Activated CD8-positive, alpha-beta T cell treated with anti-CD3 and anti-CD28 coated beads, Interleukin-2, amount 10 ng/mL, durations not matched to agents 7 days and 5 days (primary cell): ENCODE measurements around the gene SMYD3. TPM values are rescaled to one million over a fixed set of nuclear protein-coding genes. Genes with fewer than 3 reads are reported as not detected.

Experiments used
- ATAC-seq: fragments of 150-1000 bp; cut with Tn5 transposase; one replicate; pipeline ENCODE4 v1.10.0; 2021; ENCODE audit warnings: moderate library complexity
- CTCF ChIA-PET: fragments of 350-600 bp; sonication (Branson Sonifier 250); formaldehyde crosslinking; loops from one replicate; lab custom pipeline; 2021; ENCODE audit warnings: antibody characterized with exemption; lab: Charles Lee
- POLR2A ChIA-PET: fragments of 350-600 bp; sonication (Branson Sonifier 250); formaldehyde crosslinking; loops from one replicate; lab custom pipeline; 2021; ENCODE audit warnings: antibody characterized with exemption; lab: Charles Lee
- DNase-seq: peaks from one replicate; pipeline ENCODE4 v3.0.0-alpha.2; 2020
- H3K27ac Mint-ChIP-seq: one replicate; pipeline ENCODE4 v1.8.0; 2021; ENCODE audit warnings: mild to moderate bottlenecking, mixed read lengths
- H3K27me3 Mint-ChIP-seq: one replicate; pipeline ENCODE4 v1.8.0; 2021; ENCODE audit warnings: low read depth, mixed read lengths
- H3K36me3 Mint-ChIP-seq: one replicate; pipeline ENCODE4 v1.8.0; 2021; ENCODE audit warnings: low read depth, mixed read lengths
- H3K4me1 Mint-ChIP-seq: one replicate; pipeline ENCODE4 v1.8.0; 2021; ENCODE audit warnings: low read depth, mixed read lengths
- H3K4me3 Mint-ChIP-seq: one replicate; pipeline ENCODE4 v1.8.0; 2021; ENCODE audit warnings: mild to moderate bottlenecking, mixed read lengths
- H3K9me3 Mint-ChIP-seq: one replicate; pipeline ENCODE4 v1.8.0; 2022; ENCODE audit warnings: mixed read lengths; ENCODE audit not compliant: insufficient read depth
- total RNA-seq, 2 experiments: library from RNA; stranded (reverse); gene quantifications; one replicate each; pipeline ENCODE4 v1.2.3, GENCODE V29; 2021

Gene SMYD3
- total RNA-seq, 2 experiments from 2014 or later, result 22.7 to 23.2 TPM

DNA sequence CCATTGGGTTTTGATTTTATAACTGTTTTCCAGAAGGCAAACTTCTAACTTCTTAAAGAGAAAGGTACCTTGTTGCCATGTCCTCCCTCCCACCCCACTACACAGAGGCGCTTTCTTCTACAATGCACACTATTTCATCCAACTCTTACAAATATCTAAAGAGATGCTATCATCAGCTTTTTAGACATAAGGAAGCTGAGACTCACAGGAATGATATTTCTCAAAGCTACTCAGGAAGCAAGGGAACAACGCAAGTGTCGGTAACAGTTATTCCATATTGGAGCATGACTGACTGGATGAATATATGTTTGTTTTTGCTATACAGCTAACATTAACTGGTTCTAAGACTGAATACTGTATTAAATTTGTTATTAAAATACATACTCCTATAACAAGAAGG lies 318.0 kb downstream of the SMYD3 start:
- POLR2A ChIA-PET, result no interaction called here
- Mint-ChIP-seq H3K27me3 (no peaks in the 10 kb centered on the region), H3K36me3 (peaks cover 4% of the 10 kb centered on the region), H3K27ac (no peak overlapping the region), H3K4me1 (no peaks in the 10 kb centered on the region), H3K4me3 (no peak overlapping the region), H3K9me3 (no peaks in the 10 kb centered on the region)
- CTCF ChIA-PET, result no interaction called here
- no peak for ATAC-seq
- no peak for DNase-seq

DNA sequence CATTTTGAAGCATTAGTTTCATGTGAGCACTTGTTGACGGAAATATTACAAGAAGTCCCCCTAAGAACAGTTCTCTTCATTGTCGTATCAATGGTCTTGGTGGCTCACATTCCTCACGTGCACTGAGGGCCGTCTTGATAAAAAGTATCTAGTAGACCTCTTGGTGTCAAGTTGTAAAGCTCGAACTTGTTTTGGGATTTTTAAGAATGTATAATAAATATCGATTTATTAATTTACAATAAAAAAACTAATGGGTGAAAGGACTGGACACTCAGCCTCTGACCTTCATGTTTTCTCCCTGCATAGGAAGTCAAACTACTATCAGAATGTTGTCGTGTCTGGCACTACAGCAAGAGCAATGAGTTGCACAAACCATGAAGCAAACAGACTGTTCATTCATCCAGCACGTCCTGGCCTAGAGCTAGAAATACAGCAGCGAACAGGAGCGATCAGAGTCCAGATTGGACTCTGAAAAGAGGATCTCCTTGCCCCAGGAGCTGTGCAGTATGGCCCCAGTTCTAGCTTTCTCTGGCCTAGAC lies 319.2 kb downstream of the SMYD3 start:
- ATAC-seq, result no peak
- no peak for DNase-seq
- POLR2A ChIA-PET, result no interaction called here
- no peaks in the 10 kb centered on the region for H3K4me1 Mint-ChIP-seq
- no peak overlapping the region for H3K4me3 Mint-ChIP-seq
- H3K36me3 Mint-ChIP-seq, result peaks cover 4% of the 10 kb centered on the region
- H3K27me3 Mint-ChIP-seq, result no peaks in the 10 kb centered on the region
- H3K9me3 Mint-ChIP-seq, result no peaks in the 10 kb centered on the region
- CTCF ChIA-PET, result no interaction called here
- no peak overlapping the region for H3K27ac Mint-ChIP-seq

DNA sequence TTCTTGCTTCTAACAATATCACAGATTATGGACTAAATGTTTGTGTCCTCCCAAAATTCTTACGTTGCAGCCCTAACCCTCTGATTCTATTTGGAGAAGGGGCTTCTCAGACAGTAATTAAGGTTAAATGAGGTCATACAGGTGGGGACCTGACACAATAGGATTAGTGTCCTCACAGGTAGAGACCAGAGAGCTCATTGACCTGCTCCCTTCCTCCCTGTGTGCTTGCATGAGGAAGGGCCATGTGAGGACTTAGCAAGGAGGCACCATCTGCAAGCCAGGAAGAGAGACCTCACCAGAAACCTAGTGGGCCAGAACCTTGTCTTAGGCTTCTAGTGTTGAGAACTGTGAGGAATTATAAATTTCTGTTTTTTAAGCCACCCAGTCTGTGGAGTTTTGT lies 322.6 kb downstream of the SMYD3 start:
- ATAC-seq, result no peak
- ChIA-PET POLR2A (no interaction called here), CTCF (no interaction called here)
- no peak for DNase-seq
- no peak overlapping the region for H3K4me3 Mint-ChIP-seq
- peaks cover 4% of the 10 kb centered on the region for H3K4me1 Mint-ChIP-seq
- H3K27me3 Mint-ChIP-seq, result no peaks in the 10 kb centered on the region
- H3K36me3 Mint-ChIP-seq, result no peaks in the 10 kb centered on the region
- no peak overlapping the region for H3K27ac Mint-ChIP-seq
- H3K9me3 Mint-ChIP-seq, result no peaks in the 10 kb centered on the region

DNA sequence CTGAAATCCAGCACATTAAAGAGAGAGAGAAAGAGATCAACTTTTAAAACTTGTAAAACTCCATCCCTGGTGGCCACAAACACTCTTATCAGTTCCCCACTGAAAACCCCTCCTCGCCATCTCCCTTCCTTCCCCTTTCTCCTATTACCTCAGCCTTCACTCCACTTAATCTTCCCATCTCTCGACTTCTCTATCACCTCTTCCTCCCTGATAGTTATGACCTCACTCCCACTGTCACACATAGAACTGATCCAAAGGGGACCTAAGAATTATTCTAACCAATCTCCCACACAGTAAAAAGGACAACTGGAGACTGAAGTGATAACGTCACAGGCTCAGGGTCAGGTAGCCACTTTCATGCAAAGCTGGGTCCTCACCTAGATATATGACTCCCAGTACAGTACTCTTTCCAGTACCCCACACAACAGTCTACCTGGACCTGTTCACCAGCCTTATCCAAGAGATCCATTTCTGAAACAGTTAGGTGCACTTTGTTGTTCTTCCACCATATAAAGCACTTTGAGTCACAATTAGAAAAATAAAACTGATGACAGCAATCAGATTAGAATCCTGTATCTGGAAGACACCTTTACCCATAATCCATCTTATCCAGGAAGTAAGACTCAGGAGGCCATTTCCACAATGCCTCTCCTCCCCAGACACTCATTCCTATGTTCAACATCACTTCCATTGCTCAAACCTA lies 324.8 kb downstream of the SMYD3 start:
- CTCF ChIA-PET, result no interaction called here
- DNase-seq (no peak), ATAC-seq (no peak)
- Mint-ChIP-seq H3K4me3 (no peak overlapping the region), H3K27ac (no peak overlapping the region), H3K27me3 (no peaks in the 10 kb centered on the region), H3K4me1 (peaks cover 9% of the 10 kb centered on the region), H3K9me3 (no peaks in the 10 kb centered on the region), H3K36me3 (no peaks in the 10 kb centered on the region)
- POLR2A ChIA-PET, result no interaction called here

DNA sequence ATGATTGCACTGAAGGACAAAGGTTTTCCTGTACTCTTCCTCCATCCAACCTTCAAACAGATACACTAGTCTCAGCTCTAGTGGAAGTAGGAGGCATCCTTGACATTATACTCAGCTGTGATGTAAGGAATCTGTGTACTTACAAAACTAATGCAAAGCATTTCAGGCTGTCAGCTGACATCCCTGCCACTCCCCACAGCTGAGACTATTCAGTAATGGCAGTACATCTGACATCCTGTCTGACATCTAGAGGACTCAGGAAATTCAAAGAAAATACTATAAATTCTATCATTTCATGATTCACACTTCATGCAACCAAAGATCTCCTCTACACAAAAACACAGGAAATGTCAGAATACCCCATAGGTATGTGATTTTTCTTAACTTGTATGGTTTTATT lies 325.8 kb downstream of the SMYD3 start:
- Mint-ChIP-seq H3K27me3 (no peaks in the 10 kb centered on the region), H3K27ac (no peak overlapping the region), H3K4me1 (peaks cover 9% of the 10 kb centered on the region), H3K36me3 (no peaks in the 10 kb centered on the region), H3K9me3 (no peaks in the 10 kb centered on the region), H3K4me3 (no peak overlapping the region)
- ChIA-PET POLR2A (no interaction called here), CTCF (no interaction called here)
- ATAC-seq (no peak), DNase-seq (no peak)

DNA sequence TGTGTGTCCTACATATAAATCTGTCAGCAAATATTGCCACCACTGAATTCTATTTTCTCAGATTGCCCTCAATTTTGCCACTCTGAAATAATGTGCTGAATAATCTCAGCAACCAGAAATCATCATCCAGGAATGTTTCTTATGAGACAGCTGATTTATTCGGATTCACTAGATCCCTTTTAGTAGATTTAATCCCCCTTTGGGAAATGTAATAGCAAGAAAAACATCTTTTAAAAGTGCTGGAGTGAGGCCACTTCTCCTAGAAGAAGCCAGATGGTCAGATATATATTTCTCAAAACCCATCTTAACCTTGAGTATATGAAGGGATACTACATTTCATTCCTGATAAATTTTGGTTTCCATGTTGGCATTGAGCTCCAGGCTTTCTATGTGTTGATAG lies 327.7 kb downstream of the SMYD3 start:
- ChIA-PET CTCF (no interaction called here), POLR2A (no interaction called here)
- Mint-ChIP-seq H3K4me3 (no peak overlapping the region), H3K27me3 (no peaks in the 10 kb centered on the region), H3K27ac (no peak overlapping the region), H3K9me3 (no peaks in the 10 kb centered on the region), H3K4me1 (peaks cover 9% of the 10 kb centered on the region), H3K36me3 (no peaks in the 10 kb centered on the region)
- no peak for ATAC-seq
- DNase-seq, result no peak

DNA sequence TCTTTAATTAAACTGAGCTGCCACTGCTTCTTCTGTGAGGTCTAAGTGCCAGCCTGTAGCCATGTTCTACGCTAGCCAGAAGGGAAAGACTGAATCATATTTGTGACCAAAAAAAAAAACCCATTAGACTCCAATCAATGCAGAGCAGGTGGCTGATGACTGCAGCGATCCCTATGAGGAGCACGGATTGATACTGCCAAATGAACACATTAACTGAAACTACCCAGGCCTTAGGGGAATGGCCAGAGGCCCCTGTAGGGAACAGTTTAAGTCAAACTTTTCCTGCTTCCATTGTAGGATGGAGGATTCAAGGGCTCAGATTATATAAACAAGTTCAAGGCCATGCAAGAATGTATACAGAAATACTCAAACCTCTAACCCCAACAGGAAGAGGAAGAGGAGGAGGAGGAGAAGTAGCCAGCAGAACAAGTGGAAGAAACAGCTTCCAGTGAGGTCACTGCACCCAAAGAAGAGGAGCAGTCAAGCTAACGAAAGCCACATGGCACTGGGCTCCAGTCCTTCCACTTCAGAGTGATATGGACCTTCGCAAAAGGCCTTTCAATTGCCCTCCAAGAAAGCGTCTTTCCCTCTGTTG lies 328.3 kb downstream of the SMYD3 start:
- peaks cover 9% of the 10 kb centered on the region for H3K4me1 Mint-ChIP-seq
- DNase-seq (no peak), ATAC-seq (no peak)
- POLR2A ChIA-PET, result no interaction called here
- CTCF ChIA-PET, result no interaction called here
- H3K9me3 Mint-ChIP-seq, result no peaks in the 10 kb centered on the region
- no peaks in the 10 kb centered on the region for H3K27me3 Mint-ChIP-seq
- no peak overlapping the region for H3K27ac Mint-ChIP-seq
- no peaks in the 10 kb centered on the region for H3K36me3 Mint-ChIP-seq
- no peak overlapping the region for H3K4me3 Mint-ChIP-seq

DNA sequence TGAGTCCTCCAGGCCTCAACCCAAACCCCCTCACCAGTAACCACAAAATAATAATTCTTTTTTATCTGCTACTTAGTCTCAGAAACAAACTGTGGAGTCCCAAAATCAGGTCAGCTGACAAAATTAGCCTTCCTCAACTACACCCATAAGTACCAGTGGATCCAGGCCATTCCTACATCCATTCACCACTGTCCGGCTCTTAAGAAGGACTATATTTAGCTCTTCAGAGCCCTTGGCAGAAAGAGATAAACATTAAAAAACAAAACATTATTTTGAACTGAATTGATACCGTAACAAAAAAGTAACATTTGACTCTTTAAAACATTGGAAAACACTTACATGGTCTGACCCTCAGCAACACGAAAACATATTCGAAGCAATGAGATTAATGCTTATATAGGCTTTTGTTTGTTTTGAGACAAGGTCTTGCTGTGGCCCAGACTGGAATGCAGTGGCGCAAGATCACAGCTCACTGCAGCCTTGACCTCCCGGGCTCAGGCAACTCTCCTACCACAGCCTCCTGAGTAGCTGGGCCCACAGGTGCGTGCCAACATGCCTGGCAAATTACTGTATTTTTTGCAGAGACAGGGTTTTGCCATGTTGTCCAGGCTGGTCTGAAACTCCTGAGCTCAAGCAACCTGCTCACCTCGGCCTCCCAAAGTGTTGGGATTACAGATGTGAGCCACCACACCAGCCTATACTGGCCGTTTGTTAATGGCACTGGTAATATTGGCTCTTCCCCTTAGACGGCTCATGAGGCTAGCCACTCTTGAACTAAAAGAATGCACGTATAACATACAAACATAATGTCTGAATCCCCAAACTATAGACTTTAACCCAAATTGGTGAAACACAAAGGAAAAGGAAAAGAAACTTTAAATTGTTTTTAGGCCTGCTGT lies 330.7 kb downstream of the SMYD3 start:
- Mint-ChIP-seq H3K4me3 (no peak overlapping the region), H3K27ac (no peak overlapping the region), H3K27me3 (no peaks in the 10 kb centered on the region), H3K36me3 (no peaks in the 10 kb centered on the region), H3K9me3 (no peaks in the 10 kb centered on the region), H3K4me1 (peaks cover 9% of the 10 kb centered on the region)
- ChIA-PET CTCF (no interaction called here), POLR2A (no interaction called here)
- ATAC-seq (no peak), DNase-seq (no peak)

DNA sequence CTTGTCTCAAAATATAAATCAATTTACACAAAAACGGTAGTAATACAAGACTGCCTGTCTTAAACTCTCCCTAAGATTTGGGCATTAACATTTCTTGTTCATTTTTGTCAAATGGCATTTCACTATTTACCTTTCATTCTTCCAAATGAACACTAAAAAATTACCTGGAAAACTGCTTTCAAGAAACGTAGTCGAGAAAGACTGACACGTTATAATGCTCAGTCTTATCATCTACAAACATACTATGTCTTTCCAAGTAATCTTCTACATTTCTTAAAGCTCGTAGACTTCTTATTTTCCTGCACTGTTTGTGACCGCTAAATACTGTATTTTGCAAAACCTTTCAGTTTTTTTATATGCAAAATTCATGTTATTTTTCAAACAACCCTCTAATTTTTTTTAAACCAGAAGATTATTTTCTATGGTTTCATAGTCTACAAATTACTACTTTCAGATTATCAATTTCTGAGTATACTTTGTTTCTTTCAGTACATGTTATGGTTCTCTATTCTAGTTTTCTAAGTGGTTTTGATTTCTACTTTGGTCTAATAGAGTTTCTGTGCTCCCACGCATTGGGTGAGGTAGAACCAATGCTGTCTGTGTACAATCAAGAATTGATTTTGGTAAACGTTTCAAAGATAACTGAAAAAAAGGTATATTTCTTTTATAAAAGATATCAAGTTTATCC lies 336.4 kb downstream of the SMYD3 start:
- no peak overlapping the region for H3K4me3 Mint-ChIP-seq
- ChIA-PET POLR2A (no interaction called here), CTCF (no interaction called here)
- H3K36me3 Mint-ChIP-seq, result no peaks in the 10 kb centered on the region
- H3K4me1 Mint-ChIP-seq, result no peaks in the 10 kb centered on the region
- no peaks in the 10 kb centered on the region for H3K27me3 Mint-ChIP-seq
- ATAC-seq (no peak), DNase-seq (no peak)
- no peak overlapping the region for H3K27ac Mint-ChIP-seq
- no peaks in the 10 kb centered on the region for H3K9me3 Mint-ChIP-seq

DNA sequence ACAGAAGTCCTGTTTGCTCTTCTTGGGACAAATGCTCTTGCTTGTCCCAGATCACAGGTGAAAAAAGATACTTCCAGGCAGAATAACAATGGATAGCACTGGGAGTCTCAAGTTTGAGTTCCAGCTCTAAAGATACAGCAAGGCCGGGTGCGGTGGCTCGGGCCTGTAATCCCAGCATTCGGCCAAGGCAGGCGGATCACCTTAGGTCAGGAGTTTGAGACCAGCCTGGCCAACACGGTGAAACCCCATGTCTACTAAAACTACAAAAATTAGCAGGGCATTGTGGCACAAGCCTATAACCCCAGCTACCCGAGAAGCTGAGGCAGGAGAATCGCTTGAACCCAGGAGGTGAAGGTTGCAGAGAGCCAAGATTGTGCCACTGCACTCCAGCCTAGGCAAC lies 337.6 kb downstream of the SMYD3 start:
- no peak overlapping the region for H3K4me3 Mint-ChIP-seq
- POLR2A ChIA-PET, result no interaction called here
- no peak overlapping the region for H3K27ac Mint-ChIP-seq
- H3K27me3 Mint-ChIP-seq, result no peaks in the 10 kb centered on the region
- ATAC-seq, result no peak
- H3K4me1 Mint-ChIP-seq, result no peaks in the 10 kb centered on the region
- H3K36me3 Mint-ChIP-seq, result no peaks in the 10 kb centered on the region
- DNase-seq, result no peak
- no peaks in the 10 kb centered on the region for H3K9me3 Mint-ChIP-seq
- CTCF ChIA-PET, result no interaction called here

DNA sequence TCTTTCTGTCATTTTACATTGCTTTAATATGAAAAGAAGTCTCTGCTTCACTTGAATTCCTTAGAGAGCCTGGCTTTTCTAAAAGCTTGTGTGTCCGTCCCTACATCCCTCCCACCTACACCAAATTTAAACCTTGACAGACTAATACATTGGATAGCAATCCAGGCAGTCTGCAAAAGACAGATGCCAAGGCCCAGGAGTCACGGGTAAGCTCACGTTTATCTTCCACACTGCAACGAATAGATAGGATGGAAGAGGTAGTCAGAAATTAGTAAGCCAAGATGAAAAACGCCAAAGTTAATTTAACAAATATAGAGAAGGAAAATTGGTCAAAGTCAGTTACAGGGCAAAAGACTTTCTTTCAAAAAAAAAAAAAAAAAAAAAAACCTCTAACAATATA lies 338.1 kb downstream of the SMYD3 start:
- ATAC-seq, result no peak

More for the DNA sequence above, 338.1 kb downstream of the SMYD3 start:
- no peaks in the 10 kb centered on the region for H3K4me1 Mint-ChIP-seq
- H3K27ac Mint-ChIP-seq, result no peak overlapping the region
- no peaks in the 10 kb centered on the region for H3K9me3 Mint-ChIP-seq
- DNase-seq, result no peak
- H3K36me3 Mint-ChIP-seq, result no peaks in the 10 kb centered on the region
- CTCF ChIA-PET, result no interaction called here
- no peak overlapping the region for H3K4me3 Mint-ChIP-seq
- no peaks in the 10 kb centered on the region for H3K27me3 Mint-ChIP-seq
- POLR2A ChIA-PET, result no interaction called here
